A673 (cell line): ENCODE measurements around the gene SSBP2. TPM values are rescaled to one million over a fixed set of nuclear protein-coding genes. Genes with fewer than 3 reads are reported as not detected.
A peak's percentile ranks its signal among the peaks of the same experiment; 100 is the strongest.

Experiments
- BruUV-seq: library from RNA; stranded (reverse); fragments of 400-500 nt; replicated peaks from 2 replicates; lab custom pipeline; 2021; lab: Mats Ljungman, UMichigan
- CTCF ChIA-PET: fragments of 300-600 bp; sonication (Branson Sonifier 250); formaldehyde crosslinking; loops from one replicate; lab custom pipeline; 2022; ENCODE audit warnings: antibody characterized with exemption; lab: Charles Lee
- POLR2A ChIA-PET: fragments of 300-600 bp; sonication (Branson Sonifier 250); formaldehyde crosslinking; loops from one replicate; lab custom pipeline; 2022; ENCODE audit warnings: antibody characterized with exemption; ENCODE audit not compliant: low non-redundant PET; lab: Charles Lee
- DNase-seq: peaks from one replicate; pipeline ENCODE4 v3.0.0-alpha.2; 2015; ENCODE audit warnings: low spot score
- H3K27ac ChIP-seq: fragments of 200-600 bp; sonication (generic); 2 replicates; pipeline ENCODE4 v1.5.1; 2016; ENCODE audit warnings: mixed run types, low read depth, mild to moderate bottlenecking, mixed read lengths, antibody characterized with exemption, low read length; ENCODE audit not compliant: poor library complexity, severe bottlenecking
- H3K27me3 ChIP-seq: fragments of 200-600 bp; sonication (generic); replicated peaks from 2 replicates; pipeline ENCODE4 v1.6.1; 2017; ENCODE audit warnings: mixed run types, low read depth, mild to moderate bottlenecking, mixed read lengths, antibody characterized with exemption, low read length; ENCODE audit not compliant: insufficient read depth, poor library complexity
- H3K36me3 ChIP-seq: fragments of 200-600 bp; sonication (generic); 2 replicates; pipeline ENCODE4 v1.6.1; 2016; ENCODE audit warnings: mixed run types, mild to moderate bottlenecking, mixed read lengths, antibody characterized with exemption, low read length; ENCODE audit not compliant: insufficient read depth, poor library complexity, severe bottlenecking
- H3K4me1 ChIP-seq: fragments of 200-600 bp; sonication (generic); 2 replicates; pipeline ENCODE4 v1.6.1; 2017; ENCODE audit warnings: mixed run types, mild to moderate bottlenecking, mixed read lengths, antibody characterized with exemption, low read length; ENCODE audit not compliant: insufficient read depth, poor library complexity, severe bottlenecking
- H3K4me3 ChIP-seq: fragments of 200-600 bp; sonication (generic); 2 replicates; pipeline ENCODE4 v1.5.1; 2016; ENCODE audit warnings: low read depth, mixed run types, mild to moderate bottlenecking, mixed read lengths, low read length; ENCODE audit not compliant: poor library complexity, severe bottlenecking
- H3K9me3 ChIP-seq: fragments of 200-600 bp; sonication (generic); 2 replicates; pipeline ENCODE4 v1.6.1; 2016; ENCODE audit warnings: mixed run types, low read depth, mild to moderate bottlenecking, mixed read lengths, antibody characterized with exemption, low read length; ENCODE audit not compliant: poor library complexity, severe bottlenecking
- CTCF ChIP-seq: fragments of 300-800, 200-600 bp; sonication (generic); conservative IDR thresholded peaks from 2 replicates; pipeline ENCODE4 v1.5.1; 2017; ENCODE audit warnings: low read depth, mild to moderate bottlenecking, antibody characterized with exemption, low read length, moderate library complexity, mixed read lengths
- EZH2 ChIP-seq: fragments of 200-600 bp; sonication (generic); IDR thresholded peaks from 2 replicates; pipeline ENCODE4 v1.6.1; 2017; ENCODE audit warnings: borderline replicate concordance, low read depth, mild to moderate bottlenecking, mixed read lengths, antibody characterized with exemption, low read length; ENCODE audit not compliant: poor library complexity, severe bottlenecking
- intact Hi-C: fragments of 100-400 bp; cut with micrococcal nuclease; formaldehyde crosslinking; loops from one replicate; pipeline ENCODE4 v1.10.0; 2022; ENCODE audit not compliant: unreplicated experiment
- total RNA-seq: library from RNA; stranded (reverse); gene quantifications from 2 replicates; pipeline ENCODE4 v1.2.3, GENCODE V29; 2021

The SSBP2 gene
- total RNA-seq, 1 experiment from 2014 or later: 42.8 TPM

- peaks cover 15% of the 10 kb centered on the region for H3K4me1 ChIP-seq
- no peak for DNase-seq
- H3K4me3 ChIP-seq: no peak overlapping the region
- TF ChIP-seq EZH2: no peak
- no peak for TF ChIP-seq CTCF
- H3K27ac ChIP-seq: no peak overlapping the region
- intact Hi-C loops: no loop called here
- H3K9me3 ChIP-seq: no peaks in the 10 kb centered on the region
- no peaks in the 10 kb centered on the region for H3K27me3 ChIP-seq
- no TSS peak for BruUV-seq
- CTCF ChIA-PET: no interaction called here
- H3K36me3 ChIP-seq: no peaks in the 10 kb centered on the region
- POLR2A ChIA-PET: no interaction called here
Observed at GRCh38 chr5:81773161-81773560, 22.3 kb upstream of the SSBP2 start.

GRCh38 chr5:81772488-81772887 is 21.6 kb upstream of the SSBP2 start:
- Histone ChIP-seq H3K4me1 (peaks cover 15% of the 10 kb centered on the region), H3K27me3 (no peaks in the 10 kb centered on the region), H3K4me3 (no peak overlapping the region), H3K36me3 (no peaks in the 10 kb centered on the region), H3K9me3 (no peaks in the 10 kb centered on the region), H3K27ac (no peak overlapping the region)
- CTCF ChIA-PET: no interaction called here
- POLR2A ChIA-PET: no interaction called here
- TF ChIP-seq EZH2: no peak
- no peak for TF ChIP-seq CTCF
- intact Hi-C loops: no loop called here
- DNase-seq: peak; percentile 54
- BruUV-seq: no TSS peak

GRCh38 chr5:81768935-81769452 is 18.1 kb upstream of the SSBP2 start:
- ChIA-PET CTCF (no interaction called here), POLR2A (no interaction called here)
- no peak for TF ChIP-seq EZH2
- TF ChIP-seq CTCF: no peak
- no TSS peak for BruUV-seq
- DNase-seq: no peak
- H3K9me3 ChIP-seq: no peaks in the 10 kb centered on the region
- no peak overlapping the region for H3K27ac ChIP-seq
- no peak overlapping the region for H3K4me3 ChIP-seq
- H3K27me3 ChIP-seq: no peaks in the 10 kb centered on the region
- no peaks in the 10 kb centered on the region for H3K4me1 ChIP-seq
- no peaks in the 10 kb centered on the region for H3K36me3 ChIP-seq
- intact Hi-C loops: no loop called here
